GM12878 (cell line): ENCODE measurements around the gene ETV6. TPM values are rescaled to one million over a fixed set of nuclear protein-coding genes. Genes with fewer than 3 reads are reported as not detected.

Experiments
- ATAC-seq: fragments of 200-7000 bp; cut with Tn5 transposase; 3 replicates; pipeline ENCODE4 v1.9.1; 2020; ENCODE audit warnings: mild to moderate bottlenecking, moderate library complexity
- BruUV-seq: library from RNA; stranded (reverse); fragments of 400-500 nt; replicated peaks from 2 replicates; lab custom pipeline; 2021; lab: Mats Ljungman, UMichigan
- CTCF ChIA-PET: fragments of 300-600 bp; sonication (Branson Sonifier 250); formaldehyde crosslinking; extraction: SDS; loops from one replicate; lab custom pipeline; 2021; ENCODE audit warnings: inconsistent platforms; lab: Yijun Ruan, JAX
- POLR2A ChIA-PET: fragments of 350-600 bp; formaldehyde crosslinking; extraction: SDS; loops from one replicate; lab custom pipeline; 2021; ENCODE audit warnings: inconsistent platforms; lab: Charles Lee
- RAD21 ChIA-PET: fragments of 300-600 bp; sonication (Branson Sonifier 250); formaldehyde crosslinking; loops from one replicate; lab custom pipeline; 2023; ENCODE audit warnings: antibody characterized with exemption; ENCODE audit not compliant: unreplicated experiment; lab: Charles Lee
- SMC1A ChIA-PET: fragments of 300-600 bp; sonication (Branson Sonifier 250); formaldehyde crosslinking; loops from one replicate; lab custom pipeline; 2023; ENCODE audit not compliant: unreplicated experiment, uncharacterized antibody; lab: Charles Lee
- DNase-seq: peaks from one replicate; pipeline ENCODE4 v3.0.0-alpha.2; 2011; ENCODE audit warnings: low read depth, low spot score
- FAIRE-seq: peaks from 3 replicates; lab custom pipeline; 2011; peaks lifted over from hg19 to GRCh38; lab: Jason Lieb, UNC
- H2AFZ ChIP-seq: 2 replicates; pipeline ENCODE4 v1.6.0; 2011; ENCODE audit warnings: low read depth, low read length, control low read depth; ENCODE audit not compliant: control insufficient read depth
- H3K27ac ChIP-seq: 2 replicates; pipeline ENCODE4 v1.5.1; 2011; ENCODE audit warnings: control low read depth; ENCODE audit not compliant: control insufficient read depth, insufficient read depth
- H3K27me3 ChIP-seq, 2 experiments: replicated peaks in 1 of 2; 2 replicates each; pipeline versions ENCODE4 v1.6.0 to v1.6.1; 2011; ENCODE audit warnings: low read length in 1 of 2; ENCODE audit not compliant: control insufficient read depth in 2 of 2, insufficient read depth in 2 of 2
- H3K36me3 ChIP-seq, 2 experiments: 2 replicates each; pipeline ENCODE4 v1.5.1; 2011; ENCODE audit warnings: low read length in 1 of 2; ENCODE audit not compliant: control insufficient read depth in 2 of 2, insufficient read depth in 2 of 2
- H3K4me1 ChIP-seq: 2 replicates; pipeline ENCODE4 v1.6.1; 2011; ENCODE audit warnings: mild to moderate bottlenecking, low read length, moderate library complexity, mixed read lengths; ENCODE audit not compliant: control insufficient read depth, insufficient read depth
- H3K4me2 ChIP-seq: 2 replicates; pipeline ENCODE4 v1.6.0; 2011; ENCODE audit warnings: control low read depth; ENCODE audit not compliant: control insufficient read depth, insufficient read depth
- H3K4me3 ChIP-seq: fragments of 200-600 bp; sonication (generic); 2 replicates; pipeline ENCODE4 v1.5.1; 2016
- H3K79me2 ChIP-seq: 2 replicates; pipeline ENCODE4 v1.6.0; 2011; ENCODE audit warnings: low read length; ENCODE audit not compliant: control insufficient read depth, insufficient read depth
- H3K9ac ChIP-seq: 2 replicates; pipeline ENCODE4 v1.8.0; 2011; ENCODE audit warnings: low read length, control low read depth, mixed read lengths; ENCODE audit not compliant: control insufficient read depth, insufficient read depth
- H3K9me3 ChIP-seq: replicated peaks from 3 replicates; pipeline ENCODE4 v1.5.1; 2011; ENCODE audit warnings: mild to moderate bottlenecking, low read length; ENCODE audit not compliant: control insufficient read depth, insufficient read depth
- H4K20me1 ChIP-seq: 2 replicates; pipeline ENCODE4 v1.6.0; 2011; ENCODE audit not compliant: control insufficient read depth, insufficient read depth
- ASH2L ChIP-seq: fragments of 300-600, 200-600 bp; sonication (generic); IDR thresholded peaks from 2 replicates; pipeline ENCODE4 v1.6.1; 2017; ENCODE audit warnings: low read depth, mild to moderate bottlenecking, borderline replicate concordance
- CBFB ChIP-seq: IDR thresholded peaks from 2 replicates; pipeline ENCODE4 v1.6.1; 2016; ENCODE audit warnings: antibody characterized with exemption, low read depth
- ETV6 ChIP-seq, 2 experiments: fragments of 450-650 bp in 1 of 2; IDR thresholded peaks in 1 of 2; conservative IDR thresholded peaks in 1 of 2; 2 replicates each; pipeline ENCODE4 v1.6.1; 2014; ENCODE audit warnings: antibody characterized with exemption in 1 of 2, borderline replicate concordance in 1 of 2, low read depth in 1 of 2, mild to moderate bottlenecking in 1 of 2, moderate library complexity in 1 of 2
- GABPA ChIP-seq: IDR thresholded peaks from 2 replicates; pipeline ENCODE4 v1.6.1; 2014; ENCODE audit warnings: antibody characterized with exemption, low read depth, mild to moderate bottlenecking, inconsistent platforms
- IKZF1 ChIP-seq: fragments of 450-650 bp; conservative IDR thresholded peaks from 2 replicates; pipeline ENCODE4 v1.6.1; 2017; ENCODE audit warnings: antibody characterized with exemption, mild to moderate bottlenecking
- IKZF2 ChIP-seq, 2 experiments: fragments of 450-650 bp; IDR thresholded peaks; 2 replicates each; pipeline ENCODE4 v1.6.1; 2017; ENCODE audit warnings: mild to moderate bottlenecking in 2 of 2, moderate library complexity in 2 of 2
- NFIC ChIP-seq: IDR thresholded peaks from 2 replicates; pipeline ENCODE4 v1.6.1; 2012; ENCODE audit warnings: low read depth, mild to moderate bottlenecking, inconsistent platforms, low read length, moderate library complexity
- PAX8 ChIP-seq: fragments of 450-650 bp; IDR thresholded peaks from 2 replicates; pipeline ENCODE4 v1.6.1; 2017; ENCODE audit warnings: mild to moderate bottlenecking, moderate library complexity
- POLR2A ChIP-seq: IDR thresholded peaks from 2 replicates; pipeline ENCODE4 v1.6.1; 2011; ENCODE audit warnings: low read depth, mild to moderate bottlenecking, low read length
- RELA ChIP-seq: fragments of 450-650 bp; IDR thresholded peaks from 2 replicates; pipeline ENCODE4 v1.8.0; 2014; ENCODE audit warnings: borderline replicate concordance; ENCODE audit not compliant: partially characterized antibody
- RUNX3 ChIP-seq: IDR thresholded peaks from 2 replicates; pipeline ENCODE4 v1.6.1; 2012; ENCODE audit warnings: low read length, inconsistent platforms
- SMAD5 ChIP-seq: IDR thresholded peaks from 2 replicates; pipeline ENCODE4 v1.6.1; 2016; ENCODE audit warnings: antibody characterized with exemption, low read depth
- SMARCA5 ChIP-seq: fragments of 450-650 bp; IDR thresholded peaks from 2 replicates; pipeline ENCODE4 v1.6.1; 2017; ENCODE audit warnings: mild to moderate bottlenecking
- SP1 ChIP-seq: IDR thresholded peaks from one replicate; pipeline ENCODE4 v1.6.1; 2011; ENCODE audit warnings: low read depth, low read length
- ZNF217 ChIP-seq: fragments of 450-650 bp; IDR thresholded peaks from 2 replicates; pipeline ENCODE4 v1.6.1; 2017; ENCODE audit warnings: antibody characterized with exemption, mild to moderate bottlenecking
- WGBS: methylation state at CpG from one replicate; pipeline ENCODE4 v1.1.6; 2016; ENCODE audit warnings: low lambda C conversion rate; ENCODE audit not compliant: insufficient replicate concordance, insufficient coverage; ENCODE audit errors: missing lambda C conversion rate; 5-methylcytosine and 5-hydroxymethylcytosine counted together
- in situ Hi-C: fragments of 300-500 bp; cut with MboI; formaldehyde crosslinking; loops from 9 replicates; pipeline ENCODE4 v1.14.3; 2018; ENCODE audit warnings: mixed read lengths
- intact Hi-C: fragments of 100-400 bp; cut with micrococcal nuclease; formaldehyde crosslinking; loops from one replicate; pipeline ENCODE4 v1.14.2; 2022; ENCODE audit not compliant: unreplicated experiment
- polyA plus RNA-seq, 11 experiments: library from polyadenylated mRNA; depleted of rRNA in 4 of 11; unstranded in 6 of 11; stranded (reverse) in 5 of 11; fragments of >200 nt; fragmentation: Nextera tagmentation in 4 of 11; fragmentation: Illumina TruSeq in 1 of 11; extraction: Ambion mirVana in 4 of 11; extraction: Trizol in 1 of 11; gene quantifications; 1 replicate in 1 of 11; 2 replicates in 10 of 11; pipeline versions ENCODE4 v1.2.1 to v1.2.3, GENCODE V29; 2011 to 2016; ENCODE audit warnings: inconsistent platforms in 2 of 11, missing spikeins in 2 of 11, low read depth in 1 of 11
- total RNA-seq, 4 experiments: library from RNA; depleted of rRNA in 3 of 4; stranded (reverse); fragments of >200 nt in 3 of 4; fragmentation: Illumina TruSeq in 1 of 4; extraction: Trizol in 1 of 4; gene quantifications; 2 replicates each; pipeline versions ENCODE4 v1.2.1 to v1.2.3, GENCODE V29; 2013 to 2021

ETV6 gene
- total and polyA plus RNA-seq, 10 of the 15 experiments (the other 5 are each of a cell fraction or from before 2014, with no cell fraction given), result 6.6 to 74.8 (median 24.6) TPM

GRCh38 chr12:11798856-11799501, 149.5 kb downstream of the ETV6 start:
- ATAC-seq (no peak; the same call in 2 of the 3 replicates), FAIRE-seq (no peak), DNase-seq (no peak)
- no peaks in the 10 kb centered on the region for H4K20me1 ChIP-seq
- H3K4me2 ChIP-seq, result 0 out of 2 replicates have a peak overlapping the region, but pooled peaks have one; percentile 23
- ChIA-PET RAD21 (no interaction called here), POLR2A (no interaction called here), SMC1A (interaction anchor here (1.0 to 14.2 kb wide), 3 partner anchors 12 to 144 kb away, joined by 3 to 117 read pairs (median 3); no protein-coding TSS in a partner anchor), CTCF (interaction anchor here (1.1 kb wide), 1 partner anchor 65 kb away, joined by 3 read pairs; no protein-coding TSS in a partner anchor)
- in situ Hi-C loops, result no loop called here
- H3K9ac ChIP-seq, result no peak overlapping the region
- peaks cover 52% of the 10 kb centered on the region for H3K79me2 ChIP-seq
- TF ChIP-seq SMARCA5 (no peak), ETV6 (conservative IDR thresholded peaks at IDR 0.05 in 1 of 2, IDR thresholded peaks at IDR 0.05 in 1 of 2; ENCODE audit: borderline replicate concordance in 1 of 2, low read depth in 1 of 2) (peak in 1 of 2 experiments; percentile 48; a peak in 1 of 4 replicates), SMAD5 (no peak), PAX8 (no peak), RUNX3 (peak; percentile 89), ASH2L (no peak), POLR2A (peak; percentile 12; the same call in 1 of the 2 replicates), IKZF1 (peak; percentile 53; the same call in 1 of the 2 replicates), ZNF217 (no peak), SP1 (no peak), CBFB (0 out of 2 replicates have a peak, but pooled peaks have one; percentile 17), GABPA (0 out of 2 replicates have a peak, but pooled peaks have one; percentile 12), IKZF2 (IDR thresholded peaks at IDR 0.05) (0 out of 4 replicates have a peak, but pooled peaks of 1 of the 2 experiments have one; percentile 27), RELA (no peak), NFIC (peak; percentile 38; the same call in 1 of the 2 replicates)
- H3K36me3 ChIP-seq, result peaks cover 3 to 24% of the 10 kb centered on the region in 2 experiments
- WGBS, result 36% methylated on average over 4 of the region's 4 CpGs
- BruUV-seq, result no TSS peak
- no peak overlapping the region for H3K4me3 ChIP-seq
- peaks cover 3% of the 10 kb centered on the region; the same call in 1 of the 3 replicates for H3K9me3 ChIP-seq
- intact Hi-C loops, result no loop called here
- H2AFZ ChIP-seq, result no peak overlapping the region
- H3K27ac ChIP-seq, result peak overlapping the region; percentile 1; the same call in 1 of the 2 replicates
- no peaks in the 10 kb centered on the region for H3K27me3 ChIP-seq
- peaks cover 10% of the 10 kb centered on the region; the same call in 1 of the 2 replicates for H3K4me1 ChIP-seq
